ENCODE results near the gene KIF20B. TPM values are rescaled to one million over a fixed set of nuclear protein-coding genes. Genes with fewer than 3 reads are reported as not detected.

Gene KIF20B
- total RNA-seq, 1 experiment from 2014 or later, result 78.9 TPM

DNA sequence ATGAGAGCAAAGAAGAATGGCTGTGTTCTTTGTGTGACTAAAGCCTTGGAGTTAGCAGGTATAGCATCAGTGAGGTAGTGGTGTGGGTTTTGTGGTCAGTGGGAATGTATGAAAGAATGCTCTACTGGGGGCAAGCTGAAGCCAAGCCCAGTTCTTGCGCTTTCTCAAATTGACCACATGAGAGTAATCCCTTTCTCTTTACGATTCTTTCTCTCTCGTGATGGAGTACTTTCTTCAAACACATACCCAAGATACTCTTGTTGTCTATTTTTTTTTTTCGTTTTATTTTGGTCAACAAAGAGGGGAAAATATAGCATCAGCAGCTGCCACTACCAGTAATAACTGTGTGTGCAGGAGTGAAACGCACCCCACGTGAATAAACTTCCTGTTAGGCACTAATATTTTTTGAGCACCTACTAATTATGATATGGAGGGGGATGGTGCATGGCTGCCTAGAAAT is 48.0 kb upstream of the KIF20B start:
- no peak for TF ChIP-seq EZH2 (IDR thresholded peaks at IDR 0.05; ENCODE audit: borderline replicate concordance, low read depth, low read length, poor library complexity, severe bottlenecking)
- TF ChIP-seq, protein P1, sequence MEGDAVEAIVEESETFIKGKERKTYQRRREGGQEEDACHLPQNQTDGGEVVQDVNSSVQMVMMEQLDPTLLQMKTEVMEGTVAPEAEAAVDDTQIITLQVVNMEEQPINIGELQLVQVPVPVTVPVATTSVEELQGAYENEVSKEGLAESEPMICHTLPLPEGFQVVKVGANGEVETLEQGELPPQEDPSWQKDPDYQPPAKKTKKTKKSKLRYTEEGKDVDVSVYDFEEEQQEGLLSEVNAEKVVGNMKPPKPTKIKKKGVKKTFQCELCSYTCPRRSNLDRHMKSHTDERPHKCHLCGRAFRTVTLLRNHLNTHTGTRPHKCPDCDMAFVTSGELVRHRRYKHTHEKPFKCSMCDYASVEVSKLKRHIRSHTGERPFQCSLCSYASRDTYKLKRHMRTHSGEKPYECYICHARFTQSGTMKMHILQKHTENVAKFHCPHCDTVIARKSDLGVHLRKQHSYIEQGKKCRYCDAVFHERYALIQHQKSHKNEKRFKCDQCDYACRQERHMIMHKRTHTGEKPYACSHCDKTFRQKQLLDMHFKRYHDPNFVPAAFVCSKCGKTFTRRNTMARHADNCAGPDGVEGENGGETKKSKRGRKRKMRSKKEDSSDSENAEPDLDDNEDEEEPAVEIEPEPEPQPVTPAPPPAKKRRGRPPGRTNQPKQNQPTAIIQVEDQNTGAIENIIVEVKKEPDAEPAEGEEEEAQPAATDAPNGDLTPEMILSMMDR (conservative IDR thresholded peaks at IDR 0.05; ENCODE audit: low read depth, low read length), result no peak
- Histone ChIP-seq H3K27ac (ENCODE audit: low read depth, low read length, poor library complexity, severe bottlenecking) (no peak overlapping the region), H3K9me3 (ENCODE audit: low read depth, low read length, poor library complexity, severe bottlenecking) (no peaks in the 10 kb centered on the region), H3K36me3 (ENCODE audit: insufficient read depth, low read length, poor library complexity, severe bottlenecking) (no peaks in the 10 kb centered on the region), H3K4me1 (ENCODE audit: insufficient read depth, low read length, poor library complexity, severe bottlenecking) (no peaks in the 10 kb centered on the region), H3K4me3 (ENCODE audit: low read depth, low read length, poor library complexity, severe bottlenecking) (no peak overlapping the region), H3K27me3 (replicated peaks; ENCODE audit: insufficient read depth, low read depth, low read length, poor library complexity) (no peaks in the 10 kb centered on the region)
- intact Hi-C loops (cut with micrococcal nuclease; ENCODE audit: unreplicated experiment), result no loop called here
- no peak for DNase-seq (ENCODE audit: low spot score)
- BruUV-seq (replicated peaks), result no TSS peak
- ChIA-PET POLR2A (ENCODE audit: low non-redundant PET) (no interaction called here), CTCF (no interaction called here)

DNA sequence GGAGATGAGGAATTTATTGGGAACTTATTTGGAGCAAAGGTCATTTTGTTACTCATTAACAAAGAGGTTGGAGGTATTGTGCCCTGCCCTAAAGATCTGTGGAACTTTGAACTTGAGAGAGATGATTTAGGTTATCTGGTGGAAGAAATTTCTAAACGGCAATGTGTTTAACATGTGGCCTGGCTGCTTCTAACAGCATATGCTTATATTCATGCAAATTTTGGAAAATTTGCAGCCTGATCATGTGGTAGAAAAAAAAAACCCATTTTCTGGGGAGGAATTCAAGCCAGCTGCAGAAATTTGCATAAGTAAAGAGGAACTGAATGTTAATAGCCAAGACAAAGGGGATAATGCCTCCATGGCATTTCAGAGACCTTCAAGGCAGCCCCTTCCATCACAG is 45.7 kb upstream of the KIF20B start:
- H3K27me3 ChIP-seq (replicated peaks; ENCODE audit: insufficient read depth, low read depth, low read length, poor library complexity), result no peaks in the 10 kb centered on the region
- POLR2A ChIA-PET (ENCODE audit: low non-redundant PET), result no interaction called here
- no peaks in the 10 kb centered on the region for H3K36me3 ChIP-seq (ENCODE audit: insufficient read depth, low read length, poor library complexity, severe bottlenecking)
- no peak overlapping the region for H3K27ac ChIP-seq (ENCODE audit: low read depth, low read length, poor library complexity, severe bottlenecking)
- BruUV-seq (replicated peaks), result no TSS peak
- H3K4me3 ChIP-seq (ENCODE audit: low read depth, low read length, poor library complexity, severe bottlenecking), result no peak overlapping the region
- intact Hi-C loops (cut with micrococcal nuclease; ENCODE audit: unreplicated experiment), result no loop called here
- no peak for DNase-seq (ENCODE audit: low spot score)
- CTCF ChIA-PET, result no interaction called here
- H3K9me3 ChIP-seq (ENCODE audit: low read depth, low read length, poor library complexity, severe bottlenecking), result no peaks in the 10 kb centered on the region
- H3K4me1 ChIP-seq (ENCODE audit: insufficient read depth, low read length, poor library complexity, severe bottlenecking), result no peaks in the 10 kb centered on the region
- TF ChIP-seq EZH2 (IDR thresholded peaks at IDR 0.05; ENCODE audit: borderline replicate concordance, low read depth, low read length, poor library complexity, severe bottlenecking), result no peak
- TF ChIP-seq, protein P1 (conservative IDR thresholded peaks at IDR 0.05; ENCODE audit: low read depth, low read length), result no peak

DNA sequence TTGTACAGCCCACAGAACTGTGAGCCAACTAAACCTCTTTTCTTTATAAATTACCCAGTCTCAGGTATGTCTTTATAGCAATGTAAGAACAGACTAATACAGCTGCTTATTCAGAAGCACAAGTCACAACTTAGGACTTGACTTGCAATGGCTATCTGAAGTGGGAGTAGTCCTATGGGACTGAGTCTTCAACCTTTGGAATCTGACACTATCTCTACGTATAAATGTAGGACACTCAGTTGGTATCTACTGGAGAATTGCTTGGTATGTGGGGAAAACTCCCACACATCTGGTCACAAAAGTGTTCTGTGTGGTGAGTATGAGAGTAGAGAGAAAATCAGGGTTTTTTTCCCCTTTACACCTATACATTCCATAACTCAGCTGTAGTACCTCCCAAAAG is 44.1 kb upstream of the KIF20B start:
- Histone ChIP-seq H3K27me3 (replicated peaks; ENCODE audit: insufficient read depth, low read depth, low read length, poor library complexity) (no peaks in the 10 kb centered on the region), H3K27ac (ENCODE audit: low read depth, low read length, poor library complexity, severe bottlenecking) (no peak overlapping the region), H3K9me3 (ENCODE audit: low read depth, low read length, poor library complexity, severe bottlenecking) (no peaks in the 10 kb centered on the region), H3K4me1 (ENCODE audit: insufficient read depth, low read length, poor library complexity, severe bottlenecking) (no peaks in the 10 kb centered on the region), H3K36me3 (ENCODE audit: insufficient read depth, low read length, poor library complexity, severe bottlenecking) (no peaks in the 10 kb centered on the region), H3K4me3 (ENCODE audit: low read depth, low read length, poor library complexity, severe bottlenecking) (no peak overlapping the region)
- TF ChIP-seq, protein P1 (conservative IDR thresholded peaks at IDR 0.05; ENCODE audit: low read depth, low read length), result no peak
- no peak for TF ChIP-seq EZH2 (IDR thresholded peaks at IDR 0.05; ENCODE audit: borderline replicate concordance, low read depth, low read length, poor library complexity, severe bottlenecking)
- BruUV-seq (replicated peaks), result no TSS peak
- ChIA-PET POLR2A (ENCODE audit: low non-redundant PET) (no interaction called here), CTCF (no interaction called here)
- intact Hi-C loops (cut with micrococcal nuclease; ENCODE audit: unreplicated experiment), result no loop called here
- no peak for DNase-seq (ENCODE audit: low spot score)

All from A673 (cell line).